Activated CD8-positive, alpha-beta T cell treated with anti-CD3 and anti-CD28 coated beads for 36 hours (primary cell): ENCODE data around the gene FGD3. TPM values are rescaled to one million over a fixed set of nuclear protein-coding genes. Genes with fewer than 3 reads are reported as not detected.

Experiments used
- ATAC-seq: fragments of 200-7000 bp; cut with Tn5 transposase; one replicate; pipeline ENCODE4 v1.10.0; 2021; ENCODE audit warnings: mild to moderate bottlenecking, moderate library complexity
- CTCF ChIA-PET: fragments of 350-600 bp; sonication (Branson Sonifier 250); formaldehyde crosslinking; loops from one replicate; lab custom pipeline; 2021; ENCODE audit warnings: antibody characterized with exemption; lab: Charles Lee
- POLR2A ChIA-PET: fragments of 350-600 bp; sonication (Branson Sonifier 250); formaldehyde crosslinking; loops from one replicate; lab custom pipeline; 2021; ENCODE audit warnings: antibody characterized with exemption; lab: Charles Lee
- DNase-seq: peaks from one replicate; pipeline ENCODE4 v3.0.0-alpha.2; 2020
- H3K27ac Mint-ChIP-seq: one replicate; pipeline ENCODE4 v1.8.0; 2021; ENCODE audit warnings: mild to moderate bottlenecking, mixed read lengths
- H3K27me3 Mint-ChIP-seq: one replicate; pipeline ENCODE4 v1.8.0; 2021; ENCODE audit warnings: mixed read lengths
- H3K36me3 Mint-ChIP-seq: one replicate; pipeline ENCODE4 v1.8.0; 2021; ENCODE audit warnings: low read depth, mixed read lengths
- H3K4me1 Mint-ChIP-seq: one replicate; pipeline ENCODE4 v1.8.0; 2021; ENCODE audit warnings: low read depth, mixed read lengths
- H3K4me3 Mint-ChIP-seq: one replicate; pipeline ENCODE4 v1.8.0; 2021; ENCODE audit warnings: mild to moderate bottlenecking, moderate library complexity, mixed read lengths
- H3K9me3 Mint-ChIP-seq: one replicate; pipeline ENCODE4 v1.8.0; 2021; ENCODE audit warnings: mixed read lengths
- intact Hi-C: fragments of 100-400 bp; cut with micrococcal nuclease; formaldehyde crosslinking; loops from one replicate; pipeline ENCODE4 v1.10.0; 2022
- total RNA-seq, 2 experiments: library from RNA; stranded (reverse); gene quantifications; one replicate each; pipeline ENCODE4 v1.2.3, GENCODE V29; 2021
- TF ChIP-seq, protein P1 (sequence below): fragments of 200-600 bp; IDR thresholded peaks from one replicate; pipeline ENCODE4 v1.8.0; 2022; ENCODE audit warnings: antibody characterized with exemption, mild to moderate bottlenecking

The FGD3 gene
- total RNA-seq, 2 experiments from 2014 or later = 41.6 to 43.5 TPM

DNA sequence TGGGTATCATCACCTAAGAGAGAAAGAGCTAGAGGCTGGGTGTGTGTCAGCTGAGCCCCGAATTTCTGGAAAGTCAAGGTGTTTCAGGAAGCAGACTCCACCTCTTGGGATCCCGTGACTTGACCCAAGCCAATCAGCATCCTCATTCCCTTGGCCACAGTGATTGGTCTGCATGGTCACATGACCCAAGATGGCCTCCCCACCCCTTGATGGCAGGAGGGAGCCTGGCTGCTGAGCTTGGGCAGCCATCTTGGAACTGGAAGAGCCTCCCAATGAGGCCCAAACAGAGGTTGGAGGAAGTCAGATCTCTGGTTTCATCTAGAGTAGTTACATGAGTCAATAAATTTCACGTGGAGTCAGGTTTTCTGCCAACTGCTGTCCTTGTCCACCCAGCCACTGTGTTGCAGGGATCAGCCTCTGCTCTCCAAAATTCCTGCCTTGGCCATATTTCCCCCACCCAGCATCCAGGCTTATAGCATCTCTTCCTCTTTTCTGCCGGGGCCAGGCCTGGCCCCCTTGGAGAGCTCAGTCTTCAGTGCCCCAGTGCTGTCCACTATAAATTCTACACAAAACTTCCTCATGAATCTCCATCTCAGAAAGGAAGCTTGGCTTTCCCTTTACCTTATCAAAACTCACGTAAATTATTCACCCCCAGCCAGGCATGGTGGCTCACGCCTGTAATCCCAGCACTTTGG, 93.9 kb downstream of the FGD3 start:
- ATAC-seq (peak; percentile 69), DNase-seq (peak; percentile 54)
- no peak overlapping the region for H3K4me3 Mint-ChIP-seq
- no peaks in the 10 kb centered on the region for H3K9me3 Mint-ChIP-seq
- H3K4me1 Mint-ChIP-seq = peaks cover 55% of the 10 kb centered on the region
- H3K27ac Mint-ChIP-seq = peak overlapping the region; percentile 56
- CTCF ChIA-PET = interaction anchor here (0.8 to 2.9 kb wide), 5 partner anchors 9 to 84 kb away, joined by 3 to 7 read pairs (median 4); no protein-coding TSS in a partner anchor
- H3K36me3 Mint-ChIP-seq = peaks cover 3% of the 10 kb centered on the region
- no peaks in the 10 kb centered on the region for H3K27me3 Mint-ChIP-seq
- intact Hi-C loops = no loop called here
- TF ChIP-seq, protein P1, sequence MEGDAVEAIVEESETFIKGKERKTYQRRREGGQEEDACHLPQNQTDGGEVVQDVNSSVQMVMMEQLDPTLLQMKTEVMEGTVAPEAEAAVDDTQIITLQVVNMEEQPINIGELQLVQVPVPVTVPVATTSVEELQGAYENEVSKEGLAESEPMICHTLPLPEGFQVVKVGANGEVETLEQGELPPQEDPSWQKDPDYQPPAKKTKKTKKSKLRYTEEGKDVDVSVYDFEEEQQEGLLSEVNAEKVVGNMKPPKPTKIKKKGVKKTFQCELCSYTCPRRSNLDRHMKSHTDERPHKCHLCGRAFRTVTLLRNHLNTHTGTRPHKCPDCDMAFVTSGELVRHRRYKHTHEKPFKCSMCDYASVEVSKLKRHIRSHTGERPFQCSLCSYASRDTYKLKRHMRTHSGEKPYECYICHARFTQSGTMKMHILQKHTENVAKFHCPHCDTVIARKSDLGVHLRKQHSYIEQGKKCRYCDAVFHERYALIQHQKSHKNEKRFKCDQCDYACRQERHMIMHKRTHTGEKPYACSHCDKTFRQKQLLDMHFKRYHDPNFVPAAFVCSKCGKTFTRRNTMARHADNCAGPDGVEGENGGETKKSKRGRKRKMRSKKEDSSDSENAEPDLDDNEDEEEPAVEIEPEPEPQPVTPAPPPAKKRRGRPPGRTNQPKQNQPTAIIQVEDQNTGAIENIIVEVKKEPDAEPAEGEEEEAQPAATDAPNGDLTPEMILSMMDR = no peak
- POLR2A ChIA-PET = interaction anchor here (1.0 to 2.1 kb wide), 3 partner anchors 9 to 18 kb away, joined by 3 to 6 read pairs (median 5); no protein-coding TSS in a partner anchor

DNA sequence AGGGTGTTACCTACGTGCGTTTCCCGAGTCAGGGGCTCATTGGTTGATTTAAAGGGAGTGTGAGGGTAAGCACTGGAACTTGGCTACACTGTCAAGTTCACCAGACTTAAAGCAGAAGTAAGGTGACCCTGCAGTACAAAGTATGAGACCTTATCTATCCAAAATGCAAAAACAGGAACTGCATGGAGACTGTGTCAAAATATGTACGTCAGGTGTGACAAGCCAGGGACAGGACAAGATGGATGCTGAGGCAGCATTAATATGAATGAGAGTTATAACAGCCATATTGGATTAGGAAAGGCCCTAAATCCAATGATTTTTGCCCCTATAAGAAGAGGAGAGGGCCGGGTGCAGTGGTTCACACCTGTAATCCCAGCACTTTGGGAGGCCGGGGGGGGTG, 95.8 kb downstream of the FGD3 start:
- intact Hi-C loops = no loop called here
- no peak overlapping the region for H3K27ac Mint-ChIP-seq
- no peak overlapping the region for H3K4me3 Mint-ChIP-seq
- no peak for DNase-seq
- TF ChIP-seq, protein P1 = no peak
- CTCF ChIA-PET = no interaction called here
- no peaks in the 10 kb centered on the region for H3K36me3 Mint-ChIP-seq
- ATAC-seq = no peak
- H3K4me1 Mint-ChIP-seq = peaks cover 39% of the 10 kb centered on the region
- POLR2A ChIA-PET = no interaction called here
- H3K9me3 Mint-ChIP-seq = no peaks in the 10 kb centered on the region
- H3K27me3 Mint-ChIP-seq = no peaks in the 10 kb centered on the region

DNA sequence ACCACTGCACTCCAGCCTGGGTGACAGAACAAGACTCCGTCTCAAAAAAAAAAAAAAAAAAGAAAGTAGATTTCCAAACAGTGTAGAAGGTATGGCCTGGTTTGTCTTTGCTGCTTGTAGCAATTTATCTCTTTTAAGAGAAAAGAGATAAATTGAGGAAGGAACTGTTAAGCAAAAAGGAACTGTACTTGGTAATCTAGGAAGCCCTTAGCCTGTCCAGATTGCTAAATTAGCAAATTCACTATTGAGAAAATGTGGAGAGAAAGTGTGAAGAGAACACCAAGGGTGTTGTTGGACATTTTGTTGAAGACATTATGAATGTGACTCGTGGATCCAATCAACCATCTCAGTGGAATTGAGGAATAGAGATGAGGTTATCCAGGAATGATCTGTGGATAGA, 98.2 kb downstream of the FGD3 start:
- no peak for DNase-seq
- no peaks in the 10 kb centered on the region for H3K9me3 Mint-ChIP-seq
- ChIA-PET POLR2A (interaction anchor here (0.7 to 1.6 kb wide), 2 partner anchors 12 to 31 kb away, joined by 3 to 7 read pairs; no protein-coding TSS in a partner anchor), CTCF (no interaction called here)
- no peak for ATAC-seq
- no peaks in the 10 kb centered on the region for H3K27me3 Mint-ChIP-seq
- H3K27ac Mint-ChIP-seq = no peak overlapping the region
- no peaks in the 10 kb centered on the region for H3K36me3 Mint-ChIP-seq
- peaks cover 30% of the 10 kb centered on the region for H3K4me1 Mint-ChIP-seq
- intact Hi-C loops = no loop called here
- TF ChIP-seq, protein P1 = no peak
- H3K4me3 Mint-ChIP-seq = no peak overlapping the region

DNA sequence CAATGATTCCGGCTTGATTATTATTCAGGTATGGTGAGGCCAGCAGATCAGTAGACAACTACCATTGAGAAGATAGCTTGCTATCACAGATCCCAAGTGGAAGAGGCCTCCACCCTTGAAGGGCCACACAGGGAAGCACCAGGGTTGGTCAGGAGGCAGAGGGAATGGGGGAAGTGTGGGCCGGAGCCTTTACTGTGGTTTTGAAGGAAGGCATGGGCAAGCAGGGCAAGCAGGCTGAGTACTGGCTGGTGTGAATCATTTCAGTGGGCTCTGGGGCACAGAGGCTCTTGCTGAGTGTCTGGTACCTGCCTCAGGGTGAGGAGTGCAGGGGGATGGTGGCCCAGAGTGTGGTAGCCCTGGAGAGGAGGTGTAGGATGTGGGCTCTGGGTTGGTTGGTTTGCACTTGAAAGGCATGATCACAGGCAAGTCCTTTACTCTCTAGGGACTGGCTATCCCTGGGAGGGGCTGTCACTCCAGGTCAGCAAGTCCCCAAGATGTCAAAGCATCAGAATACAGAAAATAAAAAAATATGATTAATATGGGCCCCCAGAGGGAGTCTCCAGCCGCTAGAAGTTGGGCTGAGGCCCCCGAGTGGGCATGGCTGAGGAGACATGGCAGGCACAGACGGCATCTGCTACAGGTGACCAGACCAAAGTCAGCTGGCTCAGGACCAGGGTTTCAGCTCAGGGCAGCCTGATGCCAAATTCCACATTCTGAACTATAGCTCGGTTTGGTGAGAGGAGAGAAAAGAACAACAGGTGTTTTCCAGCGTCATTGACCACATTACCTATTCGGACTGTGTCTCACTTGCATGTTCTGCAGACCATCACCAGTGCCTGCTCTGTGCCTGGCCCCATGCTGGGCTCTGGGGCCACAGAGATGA, 101.5 kb downstream of the FGD3 start:
- DNase-seq = no peak
- H3K9me3 Mint-ChIP-seq = no peaks in the 10 kb centered on the region
- no peak overlapping the region for H3K27ac Mint-ChIP-seq
- peak; percentile 41 for ATAC-seq
- H3K4me3 Mint-ChIP-seq = no peak overlapping the region
- no peaks in the 10 kb centered on the region for H3K27me3 Mint-ChIP-seq
- ChIA-PET CTCF (interaction anchor here (1.1 to 1.5 kb wide), 2 partner anchors 9 to 11 kb away, joined by 3 to 4 read pairs; no protein-coding TSS in a partner anchor), POLR2A (interaction anchor here (1.3 to 2.3 kb wide), 3 partner anchors 8 to 43 kb away, joined by 3 to 6 read pairs (median 3); no protein-coding TSS in a partner anchor)
- no peaks in the 10 kb centered on the region for H3K36me3 Mint-ChIP-seq
- intact Hi-C loops = no loop called here
- TF ChIP-seq, protein P1 = no peak
- H3K4me1 Mint-ChIP-seq = peaks cover 16% of the 10 kb centered on the region
